Ovary (tissue), 9 donors: ENCODE results near the gene ENOPH1. TPM values are rescaled to one million over a fixed set of nuclear protein-coding genes. Genes with fewer than 3 reads are reported as not detected.
"Not testable (repeated sequence)": the region's sequence is repeated elsewhere in the genome, so short reads cannot be mapped to it uniquely, and the experiment has no call there.

Source experiments
- DNase-seq, 5 donors: peaks; one replicate each; pipeline ENCODE4 v3.0.0-alpha.2; 2019 to 2020
- H3K27ac ChIP-seq, 2 donors: fragments of 200-600 bp; one replicate each; pipeline versions ENCODE4 v1.5.1 to v1.8.0; 2019 to 2022
- H3K27me3 ChIP-seq: fragments of 200-600 bp; one replicate; pipeline ENCODE4 v1.8.0; 2022
- H3K36me3 ChIP-seq: fragments of 200-600 bp; sonication (generic); one replicate; pipeline ENCODE4 v1.5.1; 2019
- H3K4me1 ChIP-seq: one replicate; pipeline ENCODE4 v1.8.1; 2013; ENCODE audit warnings: mild to moderate bottlenecking, moderate library complexity; ENCODE audit not compliant: insufficient read depth
- H3K4me3 ChIP-seq: fragments of 200-600 bp; sonication (generic); one replicate; pipeline ENCODE4 v1.5.1; 2017
- H3K9me3 ChIP-seq, 2 donors: fragments of 200-600 bp in 1 of 2; sonication (generic) in 1 of 2; one replicate each; pipeline versions ENCODE4 v1.5.1 to v1.8.1; 2013 to 2019; ENCODE audit warnings: mild to moderate bottlenecking in 1 of 2, moderate library complexity in 1 of 2
- EP300 ChIP-seq: sonication (generic); formaldehyde crosslinking; IDR thresholded peaks from one replicate; pipeline ENCODE4 v1.6.1; 2017; ENCODE audit warnings: antibody characterized with exemption
- POLR2A ChIP-seq: fragments of 450-650 bp; IDR thresholded peaks from one replicate; pipeline ENCODE4 v1.6.1; 2017; ENCODE audit warnings: antibody characterized with exemption, mild to moderate bottlenecking, moderate library complexity
- WGBS, 3 donors: extraction: QIAGEN DNeasy Blood & Tissue Kit in 1 of 3; methylation state at CpG; one replicate each; pipeline versions ENCODE4 v1.1.5 to v1.1.7; 2013 to 2017; 5-methylcytosine and 5-hydroxymethylcytosine counted together
- intact Hi-C, 4 donors: fragments of 100-400 bp; cut with DNase I; formaldehyde crosslinking; loops; one replicate each; pipeline versions ENCODE4 v1.11.0 to v1.15.1; 2022 to 2023
- polyA plus RNA-seq, 2 donors: library from polyadenylated mRNA; stranded (reverse); fragments of 200-250 nt in 1 of 2; fragments of 350-450 nt in 1 of 2; fragmentation: Illumina TruSeq in 1 of 2; extraction: RNeasy Lipid Tissue Mini Kit (QIAGEN cat#74804) in 1 of 2; gene quantifications; one replicate each; pipeline ENCODE4 v1.2.3, GENCODE V29; 2013 to 2014
- total RNA-seq, 7 donors: library from RNA; depleted of rRNA in 2 of 7; stranded (reverse); fragments of >200 nt in 2 of 7; fragmentation: NEBNext Ultra II Directional in 3 of 7; extraction: Animal tissue kit (Norgen Biotek cat#: 25700) in 3 of 7; gene quantifications; one replicate each; pipeline versions ENCODE4 v1.1.0 to v1.2.4, GENCODE V29; 2016 to 2023
- TF ChIP-seq, protein P1 (sequence below), 3 donors: fragments of 450-650 bp in 2 of 3; fragments of 200-600 bp in 1 of 3; IDR thresholded peaks; one replicate each; pipeline versions ENCODE4 v1.5.1 to v1.8.0; 2016 to 2022; ENCODE audit warnings: antibody characterized with exemption in 3 of 3, mild to moderate bottlenecking in 1 of 3
- donor health status: DM: no; HTN: no; CAD: no; lungs with moderate emphysema.
- donor health status: DM: no; HTN: no; CAD: no.
- donor health status: Bipolar disorder and iron deficiency.
- donor health status: DM: yes; HTN: yes; CAD: no.
- donor health status: DM: no; HTN: no; CAD: no.
- donor health status: DM: yes; HTN: yes; CAD: no.

The ENOPH1 gene
- total and polyA plus RNA-seq, 9 donors: 16.1 to 34.2 (median 24.1) TPM

DNA sequence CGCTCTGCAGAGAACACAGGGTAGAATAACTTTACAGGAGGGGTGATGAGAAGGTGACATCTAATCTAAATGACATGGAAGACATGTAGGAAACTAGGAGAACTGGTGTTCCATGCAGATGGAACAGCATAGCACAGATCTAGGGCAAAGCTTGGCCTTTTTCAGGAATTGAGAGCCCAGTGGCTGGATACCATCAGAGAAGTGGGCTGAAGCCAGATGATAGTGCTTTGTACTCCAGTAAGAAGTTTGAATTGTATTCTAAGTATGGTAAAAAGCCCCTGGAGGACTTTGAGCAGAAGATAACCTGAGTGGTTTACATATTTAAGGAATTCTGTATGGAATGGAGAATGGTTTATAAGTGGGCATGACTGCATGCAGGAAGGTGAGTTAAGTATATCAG, 32.8 kb downstream of the ENOPH1 start:
- TF ChIP-seq EP300: no peak
- no peak for DNase-seq
- Histone ChIP-seq H3K27ac (no peak overlapping the region), H3K27me3 (no peaks in the 10 kb centered on the region), H3K9me3 (no peaks in the 10 kb centered on the region), H3K4me3 (no peak overlapping the region), H3K4me1 (no peaks in the 10 kb centered on the region), H3K36me3 (no peaks in the 10 kb centered on the region)
- intact Hi-C loops: loop anchor here in 2 of 4 donors (10.0 kb wide), 3 partner anchors 272 to 822 kb away; partner anchors contain the start of gene COQ2 (in 1 of the 2)
- 92 to 100% (median 100%) methylated on average over 1 of the region's 1 CpG for WGBS, 3 donors

- Histone ChIP-seq H3K9me3 (no peaks in the 10 kb centered on the region), H3K36me3 (no peaks in the 10 kb centered on the region), H3K4me3 (no peak overlapping the region), H3K27me3 (no peaks in the 10 kb centered on the region), H3K27ac (no peak overlapping the region), H3K4me1 (peaks cover 3% of the 10 kb centered on the region)
- intact Hi-C loops: loop anchor here in 2 of 4 donors (10.0 kb wide), 3 partner anchors 267 to 817 kb away; partner anchors contain the start of gene COQ2 (in 1 of the 2)
- 65 to 73% (median 65%) methylated on average over 3 of the region's 3 CpGs for WGBS, 3 donors
- DNase-seq: no peak
- TF ChIP-seq, protein P1, sequence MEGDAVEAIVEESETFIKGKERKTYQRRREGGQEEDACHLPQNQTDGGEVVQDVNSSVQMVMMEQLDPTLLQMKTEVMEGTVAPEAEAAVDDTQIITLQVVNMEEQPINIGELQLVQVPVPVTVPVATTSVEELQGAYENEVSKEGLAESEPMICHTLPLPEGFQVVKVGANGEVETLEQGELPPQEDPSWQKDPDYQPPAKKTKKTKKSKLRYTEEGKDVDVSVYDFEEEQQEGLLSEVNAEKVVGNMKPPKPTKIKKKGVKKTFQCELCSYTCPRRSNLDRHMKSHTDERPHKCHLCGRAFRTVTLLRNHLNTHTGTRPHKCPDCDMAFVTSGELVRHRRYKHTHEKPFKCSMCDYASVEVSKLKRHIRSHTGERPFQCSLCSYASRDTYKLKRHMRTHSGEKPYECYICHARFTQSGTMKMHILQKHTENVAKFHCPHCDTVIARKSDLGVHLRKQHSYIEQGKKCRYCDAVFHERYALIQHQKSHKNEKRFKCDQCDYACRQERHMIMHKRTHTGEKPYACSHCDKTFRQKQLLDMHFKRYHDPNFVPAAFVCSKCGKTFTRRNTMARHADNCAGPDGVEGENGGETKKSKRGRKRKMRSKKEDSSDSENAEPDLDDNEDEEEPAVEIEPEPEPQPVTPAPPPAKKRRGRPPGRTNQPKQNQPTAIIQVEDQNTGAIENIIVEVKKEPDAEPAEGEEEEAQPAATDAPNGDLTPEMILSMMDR (IDR thresholded peaks at IDR 0.05): no peak
- TF ChIP-seq POLR2A (no peak), EP300 (no peak)
Measured at GRCh38 chr4:82467471-82467870, 37.1 kb downstream of the ENOPH1 start.

DNA sequence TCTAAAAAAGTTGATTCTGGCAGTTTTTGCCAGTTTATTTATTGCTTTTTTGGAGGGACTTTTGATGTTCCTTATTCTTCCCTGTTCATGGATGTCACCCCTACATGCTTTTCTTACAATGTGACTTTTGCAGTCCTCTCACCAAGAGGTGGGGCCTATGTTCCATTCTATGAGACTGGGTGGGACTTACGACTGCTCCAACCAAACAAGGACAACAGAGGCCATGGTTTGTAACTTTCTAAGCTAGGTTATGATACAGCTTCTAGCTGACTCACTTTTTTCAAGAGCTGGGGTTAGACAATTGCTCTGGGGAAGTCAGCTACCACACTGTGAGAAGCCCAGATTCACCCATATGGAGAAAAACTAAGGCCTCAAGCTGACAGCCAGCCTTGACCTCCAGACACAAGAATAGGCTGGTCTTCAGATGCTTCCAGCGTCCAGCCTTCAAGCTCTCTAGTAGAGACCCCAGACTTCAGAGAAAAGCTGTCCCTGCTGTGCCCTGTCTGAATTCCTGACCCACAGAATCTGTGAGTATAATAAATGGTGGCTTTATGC, 39.5 kb downstream of the ENOPH1 start:
- intact Hi-C loops: loop anchor here in 2 of 4 donors (10.0 kb wide), 3 partner anchors 265 to 815 kb away; partner anchors contain the start of gene COQ2 (in 1 of the 2)
- DNase-seq: peak in 2 of 5 donors; percentile 32 to 39
- Histone ChIP-seq H3K4me1 (peaks cover 3% of the 10 kb centered on the region), H3K36me3 (no peaks in the 10 kb centered on the region), H3K9me3 (no peaks in the 10 kb centered on the region), H3K4me3 (no peak overlapping the region), H3K27ac (peak overlapping the region in 1 of 2 donors; percentile 65), H3K27me3 (no peaks in the 10 kb centered on the region)
- WGBS, 3 donors: 22 to 42% (median 34%) methylated on average over 2 of the region's 2 CpGs
- TF ChIP-seq POLR2A: no peak
- no peak for TF ChIP-seq EP300
- TF ChIP-seq, protein P1 (IDR thresholded peaks at IDR 0.05): no peak

- DNase-seq, H3K36me3 ChIP-seq, H3K27me3 ChIP-seq, H3K27ac ChIP-seq, intact Hi-C loops, H3K4me3 ChIP-seq, H3K9me3 ChIP-seq, H3K4me1 ChIP-seq: not testable (repeated sequence)
- WGBS, 3 donors: 64 to 82% (median 71%) methylated on average over 5 of the region's 5 CpGs
Measured at GRCh38 chr4:82473080-82473479, 42.7 kb downstream of the ENOPH1 start.

DNA sequence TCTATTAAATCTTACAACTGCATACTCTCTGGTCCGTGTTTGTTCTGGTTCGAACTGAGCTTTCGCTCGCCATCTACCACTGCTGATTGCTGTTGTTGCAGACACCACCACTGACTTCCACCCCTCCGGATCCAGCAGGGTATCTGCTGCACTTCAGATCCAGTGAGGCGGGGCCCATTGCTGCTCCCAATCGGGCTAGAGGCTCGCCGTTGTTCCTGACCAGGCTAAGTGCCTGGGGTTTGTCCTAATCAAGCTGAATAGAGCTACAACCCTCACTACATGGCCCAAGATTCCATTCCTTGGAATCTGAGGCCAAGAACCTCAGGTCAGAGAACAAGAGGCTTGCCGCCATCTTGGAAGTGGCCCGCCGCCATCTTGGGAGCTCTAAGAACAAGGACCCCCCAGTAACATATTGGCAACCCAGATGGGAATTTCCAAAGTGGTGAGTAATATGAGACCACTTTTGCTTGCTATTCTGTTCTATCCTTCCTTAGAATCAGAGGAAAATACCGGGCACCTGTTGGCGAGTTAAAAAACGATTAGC, 43.3 kb downstream of the ENOPH1 start:
- TF ChIP-seq POLR2A (no peak), EP300 (no peak)
- H3K4me1 ChIP-seq: peaks cover 3% of the 10 kb centered on the region
- DNase-seq: no peak
- intact Hi-C loops: no loop called here
- H3K27ac ChIP-seq: no peak overlapping the region
- WGBS, 3 donors: 93 to 97% (median 95%) methylated on average over 15 of the region's 15 CpGs
- H3K27me3 ChIP-seq: no peaks in the 10 kb centered on the region
- no peak overlapping the region for H3K4me3 ChIP-seq
- H3K9me3 ChIP-seq: no peaks in the 10 kb centered on the region
- H3K36me3 ChIP-seq: no peaks in the 10 kb centered on the region

- H3K9me3 ChIP-seq, H3K4me1 ChIP-seq, H3K36me3 ChIP-seq, H3K27ac ChIP-seq, DNase-seq, H3K27me3 ChIP-seq, H3K4me3 ChIP-seq, intact Hi-C loops: not testable (repeated sequence)
- WGBS, 3 donors: 90 to 96% (median 96%) methylated on average over 7 of the region's 7 CpGs
Measured at GRCh38 chr4:82475931-82476330, 45.5 kb downstream of the ENOPH1 start.

DNA sequence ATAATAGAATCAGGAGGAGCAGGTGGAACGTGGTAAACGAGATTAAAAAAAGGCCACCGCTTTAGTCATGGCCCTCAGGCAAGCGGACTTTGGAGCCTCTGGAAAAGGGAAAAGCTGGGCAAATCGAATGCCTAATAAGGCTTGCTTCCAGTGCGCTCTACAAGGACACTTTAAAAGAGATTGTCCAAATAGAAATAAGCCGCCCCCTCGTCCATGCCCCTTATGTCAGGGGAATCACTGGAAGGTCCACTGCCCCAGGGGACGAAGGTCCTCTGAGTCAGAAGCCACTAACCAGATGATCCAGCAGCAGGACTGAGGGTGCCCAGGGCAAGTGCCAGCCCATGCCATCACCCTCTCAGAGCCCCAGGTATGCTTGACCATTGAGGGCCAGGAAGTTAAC, 47.1 kb downstream of the ENOPH1 start:
- DNase-seq, intact Hi-C loops, H3K36me3 ChIP-seq, H3K4me3 ChIP-seq, H3K27ac ChIP-seq, H3K27me3 ChIP-seq, H3K9me3 ChIP-seq, H3K4me1 ChIP-seq: not testable (repeated sequence)
- WGBS, 3 donors: 87 to 92% (median 91%) methylated on average over 9 of the region's 9 CpGs
